ENCODE results near the gene FIG4.
A peak's percentile ranks its signal among the peaks of the same experiment; 100 is the strongest.

GRCh38 chr6:109687271-109687761 lies 3.8 kb upstream of the FIG4 start:
- TF ChIP-seq NRF1 (IDR thresholded peaks at IDR 0.05; ENCODE audit: low read depth, low read length) (no peak), MXI1 (IDR thresholded peaks at IDR 0.05; ENCODE audit: low read depth, low read length) (no peak), CTCF (IDR thresholded peaks at IDR 0.05) (no peak), ZBTB33 (IDR thresholded peaks at IDR 0.05; ENCODE audit: borderline replicate concordance, low read depth) (no peak), POLR2AphosphoS5 (IDR thresholded peaks at IDR 0.05; ENCODE audit: low read depth, low read length) (no peak), FOXM1 (IDR thresholded peaks at IDR 0.05; ENCODE audit: low read depth) (no peak), RCOR1 (IDR thresholded peaks at IDR 0.05; ENCODE audit: low read length) (no peak), MAX (IDR thresholded peaks at IDR 0.05; ENCODE audit: low read depth) (peak; percentile 70; the same call in 1 of the 2 replicates), SMC3 (IDR thresholded peaks at IDR 0.05; ENCODE audit: low read depth, low read length) (no peak), RAD21 (IDR thresholded peaks at IDR 0.05; ENCODE audit: low read length) (no peak), EZH2phosphoT487 (IDR thresholded peaks at IDR 0.05; ENCODE audit: borderline replicate concordance, low read depth) (no peak), EP300 (IDR thresholded peaks at IDR 0.05; ENCODE audit: borderline replicate concordance in 1 of 2, low read depth in 1 of 2, low read length in 1 of 2) (no peak), USF1 (IDR thresholded peaks at IDR 0.05; ENCODE audit: borderline replicate concordance, low read depth) (peak; percentile 79), PBX3 (IDR thresholded peaks at IDR 0.05) (no peak)
